ENCODE measurements around the gene ZIC1. TPM values are rescaled to one million over a fixed set of nuclear protein-coding genes. Genes with fewer than 3 reads are reported as not detected.

Gene ZIC1
- total RNA-seq, 1 donor from 2014 or later = not detected

- no peak for ATAC-seq
- no peak overlapping the region for H3K4me3 ChIP-seq
- DNase-seq = no peak
- intact Hi-C loops (cut with DNase I) = no loop called here
- peaks cover 89% of the 10 kb centered on the region for H3K27me3 ChIP-seq
- no peaks in the 10 kb centered on the region for H3K9me3 ChIP-seq
- H3K4me1 ChIP-seq = peaks cover 4% of the 10 kb centered on the region
- H3K36me3 ChIP-seq = no peaks in the 10 kb centered on the region
- no peak overlapping the region for H3K27ac ChIP-seq
- no peak for TF ChIP-seq CTCF (IDR thresholded peaks at IDR 0.05)
Observed at GRCh38 chr3:147397155-147397874, 11.8 kb upstream of the ZIC1 start.

- Histone ChIP-seq H3K4me3 (no peak overlapping the region), H3K36me3 (no peaks in the 10 kb centered on the region), H3K4me1 (no peaks in the 10 kb centered on the region), H3K9me3 (no peaks in the 10 kb centered on the region), H3K27me3 (peaks cover 89% of the 10 kb centered on the region), H3K27ac (no peak overlapping the region)
- no peak for TF ChIP-seq CTCF (IDR thresholded peaks at IDR 0.05)
- ATAC-seq = no peak
- intact Hi-C loops (cut with DNase I) = no loop called here
- DNase-seq = no peak
Observed at GRCh38 chr3:147397875-147398812, 11.0 kb upstream of the ZIC1 start.

GRCh38 chr3:147398813-147399534 is 10.2 kb upstream of the ZIC1 start:
- TF ChIP-seq CTCF (IDR thresholded peaks at IDR 0.05) = no peak
- ATAC-seq (no peak), DNase-seq (no peak)
- H3K4me1 ChIP-seq = no peaks in the 10 kb centered on the region
- H3K9me3 ChIP-seq = no peaks in the 10 kb centered on the region
- no peak overlapping the region for H3K27ac ChIP-seq
- H3K36me3 ChIP-seq = no peaks in the 10 kb centered on the region
- H3K4me3 ChIP-seq = no peak overlapping the region
- intact Hi-C loops (cut with DNase I) = no loop called here
- peaks cover 89% of the 10 kb centered on the region for H3K27me3 ChIP-seq

GRCh38 chr3:147400111-147400510 is 9.1 kb upstream of the ZIC1 start:
- Histone ChIP-seq H3K27me3 (peaks cover 89% of the 10 kb centered on the region), H3K36me3 (no peaks in the 10 kb centered on the region), H3K4me3 (no peak overlapping the region), H3K27ac (no peak overlapping the region), H3K4me1 (no peaks in the 10 kb centered on the region), H3K9me3 (no peaks in the 10 kb centered on the region)
- DNase-seq (no peak), ATAC-seq (no peak)
- TF ChIP-seq CTCF (IDR thresholded peaks at IDR 0.05) = no peak
- intact Hi-C loops (cut with DNase I) = no loop called here

GRCh38 chr3:147400999-147401398 is 8.2 kb upstream of the ZIC1 start:
- ATAC-seq (no peak), DNase-seq (no peak)
- no peak overlapping the region for H3K4me3 ChIP-seq
- no peak for TF ChIP-seq CTCF (IDR thresholded peaks at IDR 0.05)
- H3K9me3 ChIP-seq = no peaks in the 10 kb centered on the region
- no peaks in the 10 kb centered on the region for H3K4me1 ChIP-seq
- H3K27me3 ChIP-seq = peaks cover 89% of the 10 kb centered on the region
- no peaks in the 10 kb centered on the region for H3K36me3 ChIP-seq
- no peak overlapping the region for H3K27ac ChIP-seq
- intact Hi-C loops (cut with DNase I) = no loop called here
